Stimulated activated naive CD8-positive, alpha-beta T cell treated with anti-CD3 and anti-CD28 coated beads, Interleukin-15, amount 100 ng/mL, for 72 hours (primary cell): ENCODE measurements around the gene RCCD1.

Experiments
- ATAC-seq: fragments of 150-1000 bp; cut with Tn5 transposase; 2 replicates; pipeline ENCODE4 v1.10.0; 2021; ENCODE audit warnings: mild to moderate bottlenecking, moderate library complexity
- DNase-seq, 2 donors: peaks; one replicate each; pipeline ENCODE4 v3.0.0; 2021 to 2022
- H3K27ac Mint-ChIP-seq, 2 donors: one replicate each; pipeline ENCODE4 v1.8.0; 2022; ENCODE audit warnings: mild to moderate bottlenecking in 2 of 2, mixed read lengths in 2 of 2, moderate library complexity in 2 of 2
- H3K27me3 Mint-ChIP-seq: one replicate; pipeline ENCODE4 v1.8.0; 2022; ENCODE audit warnings: mixed read lengths
- H3K4me1 Mint-ChIP-seq: one replicate; pipeline ENCODE4 v1.8.0; 2022; ENCODE audit warnings: mild to moderate bottlenecking, mixed read lengths
- H3K4me3 Mint-ChIP-seq, 2 donors: one replicate each; pipeline ENCODE4 v1.8.0; 2022; ENCODE audit warnings: mild to moderate bottlenecking in 2 of 2, mixed read lengths in 2 of 2, moderate library complexity in 1 of 2
- H3K9me3 Mint-ChIP-seq, 2 donors: one replicate each; pipeline ENCODE4 v1.8.0; 2022; ENCODE audit warnings: mixed read lengths in 2 of 2

Gene RCCD1

GRCh38 chr15:90947577-90948357 lies 6.9 kb upstream of the RCCD1 start:
- H3K4me1 Mint-ChIP-seq = no peaks in the 10 kb centered on the region
- no peak for ATAC-seq

GRCh38 chr15:90948506-90948905 lies 6.2 kb upstream of the RCCD1 start:
- no peaks in the 10 kb centered on the region for H3K9me3 Mint-ChIP-seq
- no peaks in the 10 kb centered on the region for H3K27me3 Mint-ChIP-seq
- H3K27ac Mint-ChIP-seq = no peak overlapping the region
- H3K4me1 Mint-ChIP-seq = peaks cover under 1% of the 10 kb centered on the region
- H3K4me3 Mint-ChIP-seq = no peak overlapping the region
- DNase-seq (no peak), ATAC-seq (no peak)

More at GRCh38 chr15:90947577-90948357, 6.9 kb upstream of the RCCD1 start:
- no peak for DNase-seq
- H3K9me3 Mint-ChIP-seq = no peaks in the 10 kb centered on the region
- H3K27me3 Mint-ChIP-seq = no peaks in the 10 kb centered on the region
- H3K27ac Mint-ChIP-seq = no peak overlapping the region
- H3K4me3 Mint-ChIP-seq = no peak overlapping the region

GRCh38 chr15:90949979-90950675 lies 4.6 kb upstream of the RCCD1 start:
- DNase-seq = no peak
- no peak for ATAC-seq
- no peaks in the 10 kb centered on the region for H3K9me3 Mint-ChIP-seq
- no peak overlapping the region for H3K27ac Mint-ChIP-seq
- H3K4me1 Mint-ChIP-seq = peaks cover 14% of the 10 kb centered on the region
- H3K4me3 Mint-ChIP-seq = no peak overlapping the region
- no peaks in the 10 kb centered on the region for H3K27me3 Mint-ChIP-seq

GRCh38 chr15:90950676-90951075 lies 4.0 kb upstream of the RCCD1 start:
- Mint-ChIP-seq H3K9me3 (no peaks in the 10 kb centered on the region), H3K4me1 (peaks cover 14% of the 10 kb centered on the region), H3K27me3 (no peaks in the 10 kb centered on the region), H3K27ac (no peak overlapping the region), H3K4me3 (no peak overlapping the region)
- no peak for ATAC-seq
- no peak for DNase-seq

GRCh38 chr15:90952901-90953677 lies 1.6 kb upstream of the RCCD1 start:
- Mint-ChIP-seq H3K27ac (no peak overlapping the region), H3K9me3 (no peaks in the 10 kb centered on the region), H3K27me3 (no peaks in the 10 kb centered on the region), H3K4me1 (peaks cover 20% of the 10 kb centered on the region), H3K4me3 (no peak overlapping the region)
- no peak for DNase-seq
- ATAC-seq = no peak

GRCh38 chr15:90953947-90954711 lies 555 bp upstream of the RCCD1 start:
- H3K4me3 Mint-ChIP-seq = peak overlapping the region; percentile 89 to 95
- peaks cover 20% of the 10 kb centered on the region for H3K4me1 Mint-ChIP-seq
- peak overlapping the region; percentile 97 to 100 for H3K27ac Mint-ChIP-seq
- no peaks in the 10 kb centered on the region for H3K9me3 Mint-ChIP-seq
- no peak for DNase-seq
- no peaks in the 10 kb centered on the region for H3K27me3 Mint-ChIP-seq
- no peak for ATAC-seq

GRCh38 chr15:90955624-90956273 lies 1.1 kb downstream of the RCCD1 start:
- Mint-ChIP-seq H3K4me3 (peak overlapping the region; percentile 89 to 95), H3K9me3 (no peaks in the 10 kb centered on the region), H3K4me1 (peaks cover 27% of the 10 kb centered on the region), H3K27ac (peak overlapping the region; percentile 97 to 100), H3K27me3 (no peaks in the 10 kb centered on the region)
- ATAC-seq (no peak), DNase-seq (no peak)

GRCh38 chr15:90956274-90957030 lies 1.8 kb downstream of the RCCD1 start:
- H3K4me1 Mint-ChIP-seq = peaks cover 27% of the 10 kb centered on the region
- no peaks in the 10 kb centered on the region for H3K9me3 Mint-ChIP-seq
- ATAC-seq = no peak
- peak overlapping the region; percentile 89 to 95 for H3K4me3 Mint-ChIP-seq
- H3K27ac Mint-ChIP-seq = peak overlapping the region in 1 of 2 donors; percentile 57
- H3K27me3 Mint-ChIP-seq = no peaks in the 10 kb centered on the region
- peak; percentile 45 to 52 for DNase-seq

- Mint-ChIP-seq H3K4me3 (peak overlapping the region; percentile 89 to 95), H3K4me1 (peaks cover 27% of the 10 kb centered on the region), H3K27ac (peak overlapping the region in 1 of 2 donors; percentile 80), H3K9me3 (no peaks in the 10 kb centered on the region), H3K27me3 (no peaks in the 10 kb centered on the region)
- DNase-seq (no peak), ATAC-seq (no peak)
These were observed 2.5 kb downstream of the RCCD1 start for GRCh38 chr15:90957031-90957790.

GRCh38 chr15:90957791-90958190 lies 3.1 kb downstream of the RCCD1 start:
- DNase-seq (no peak), ATAC-seq (no peak)
- H3K4me1 Mint-ChIP-seq = peaks cover 27% of the 10 kb centered on the region
- no peaks in the 10 kb centered on the region for H3K9me3 Mint-ChIP-seq
- no peaks in the 10 kb centered on the region for H3K27me3 Mint-ChIP-seq
- H3K4me3 Mint-ChIP-seq = peak overlapping the region; percentile 43 to 67
- H3K27ac Mint-ChIP-seq = peak overlapping the region in 1 of 2 donors; percentile 80

GRCh38 chr15:90959028-90959595 lies 4.4 kb downstream of the RCCD1 start:
- H3K27ac Mint-ChIP-seq = peak overlapping the region in 1 of 2 donors; percentile 86
- H3K4me1 Mint-ChIP-seq = peaks cover 20% of the 10 kb centered on the region
- ATAC-seq (no peak), DNase-seq (no peak)
- H3K27me3 Mint-ChIP-seq = no peaks in the 10 kb centered on the region
- no peaks in the 10 kb centered on the region for H3K9me3 Mint-ChIP-seq
- no peak overlapping the region for H3K4me3 Mint-ChIP-seq

GRCh38 chr15:90959894-90960293 lies 5.2 kb downstream of the RCCD1 start:
- Mint-ChIP-seq H3K4me1 (peaks cover 13% of the 10 kb centered on the region), H3K27ac (peak overlapping the region in 1 of 2 donors; percentile 30), H3K9me3 (no peaks in the 10 kb centered on the region), H3K27me3 (no peaks in the 10 kb centered on the region), H3K4me3 (no peak overlapping the region)
- no peak for DNase-seq
- ATAC-seq = no peak

GRCh38 chr15:90960298-90961091 lies 5.8 kb downstream of the RCCD1 start:
- Mint-ChIP-seq H3K4me1 (peaks cover 13% of the 10 kb centered on the region), H3K27ac (peak overlapping the region in 1 of 2 donors; percentile 14), H3K4me3 (no peak overlapping the region), H3K27me3 (no peaks in the 10 kb centered on the region), H3K9me3 (no peaks in the 10 kb centered on the region)
- no peak for DNase-seq
- no peak for ATAC-seq
